GM18526 (cell line): ENCODE data around the gene CYP4F3.

ENCODE experiments used
- POLR2A ChIP-seq: IDR thresholded peaks from 3 replicates; pipeline ENCODE4 v1.6.1; 2011; ENCODE audit not compliant: insufficient read length; ENCODE audit errors: extremely low read depth

The CYP4F3 gene

DNA sequence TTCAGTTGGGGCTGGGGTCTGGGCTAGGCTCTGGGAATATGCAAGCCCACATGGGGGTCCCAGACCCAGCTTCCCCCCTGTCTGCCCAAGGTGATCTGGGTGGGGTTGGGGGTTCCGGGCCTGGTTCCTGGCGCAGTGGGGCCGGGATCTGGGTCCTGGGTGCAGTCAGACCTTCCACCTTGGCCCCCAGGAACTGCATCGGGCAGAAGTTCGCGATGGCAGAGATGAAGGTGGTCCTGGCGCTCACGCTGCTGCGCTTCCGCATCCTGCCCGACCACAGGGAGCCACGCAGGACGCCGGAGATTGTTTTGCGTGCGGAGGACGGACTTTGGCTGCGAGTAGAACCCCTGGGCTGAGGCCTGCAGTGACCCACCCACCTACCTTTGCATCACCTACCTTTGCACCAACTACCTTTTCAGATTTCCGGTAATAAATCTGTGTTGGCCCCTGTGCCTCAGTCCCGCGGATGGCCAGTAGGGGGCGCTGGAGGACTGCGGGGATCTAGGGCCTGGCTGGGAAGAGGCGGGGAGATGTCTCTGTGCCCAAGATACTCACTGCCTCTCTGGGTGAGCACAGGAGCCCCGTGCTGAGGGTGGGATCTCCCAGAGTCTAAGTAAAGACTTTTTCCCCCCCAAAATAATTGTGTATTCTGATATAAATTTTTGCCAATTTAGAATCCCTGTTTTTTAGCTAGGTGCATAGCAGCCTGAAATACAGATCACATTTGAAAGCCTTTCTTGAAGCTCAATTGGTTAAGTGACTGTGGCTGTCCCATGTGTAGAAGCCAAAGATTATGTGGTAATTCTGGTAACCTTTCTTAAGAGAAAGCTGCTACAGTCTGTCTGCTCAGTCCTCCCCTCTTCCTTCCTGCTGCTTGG is 11.5 kb upstream of the CYP4F3 start:
- no peak for TF ChIP-seq POLR2A

DNA sequence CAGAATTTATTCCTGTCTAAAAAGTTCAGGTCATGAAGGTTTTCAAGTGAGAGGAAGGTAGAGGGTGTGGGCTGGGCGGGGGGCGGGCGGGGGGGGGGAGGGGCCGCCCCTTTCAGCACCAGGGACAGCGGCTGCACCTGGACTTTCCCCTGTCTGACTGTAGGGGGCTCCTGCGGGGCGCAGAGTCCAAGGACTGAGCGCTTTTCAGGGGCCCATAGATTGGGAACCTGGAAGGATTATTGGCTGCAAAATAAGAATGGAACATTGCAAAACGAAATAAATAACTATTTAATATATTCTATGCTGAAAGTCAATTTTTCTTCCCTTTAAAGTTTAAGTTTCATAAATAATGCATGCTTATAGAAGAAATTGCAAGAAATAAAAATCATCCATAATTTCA is 8.9 kb upstream of the CYP4F3 start:
- TF ChIP-seq POLR2A: no peak

- no peak for TF ChIP-seq POLR2A
These were observed 7.4 kb upstream of the CYP4F3 start for GRCh38 chr19:15633082-15633835.

- TF ChIP-seq POLR2A: no peak
These were observed 6.6 kb upstream of the CYP4F3 start for GRCh38 chr19:15634105-15634504.

DNA sequence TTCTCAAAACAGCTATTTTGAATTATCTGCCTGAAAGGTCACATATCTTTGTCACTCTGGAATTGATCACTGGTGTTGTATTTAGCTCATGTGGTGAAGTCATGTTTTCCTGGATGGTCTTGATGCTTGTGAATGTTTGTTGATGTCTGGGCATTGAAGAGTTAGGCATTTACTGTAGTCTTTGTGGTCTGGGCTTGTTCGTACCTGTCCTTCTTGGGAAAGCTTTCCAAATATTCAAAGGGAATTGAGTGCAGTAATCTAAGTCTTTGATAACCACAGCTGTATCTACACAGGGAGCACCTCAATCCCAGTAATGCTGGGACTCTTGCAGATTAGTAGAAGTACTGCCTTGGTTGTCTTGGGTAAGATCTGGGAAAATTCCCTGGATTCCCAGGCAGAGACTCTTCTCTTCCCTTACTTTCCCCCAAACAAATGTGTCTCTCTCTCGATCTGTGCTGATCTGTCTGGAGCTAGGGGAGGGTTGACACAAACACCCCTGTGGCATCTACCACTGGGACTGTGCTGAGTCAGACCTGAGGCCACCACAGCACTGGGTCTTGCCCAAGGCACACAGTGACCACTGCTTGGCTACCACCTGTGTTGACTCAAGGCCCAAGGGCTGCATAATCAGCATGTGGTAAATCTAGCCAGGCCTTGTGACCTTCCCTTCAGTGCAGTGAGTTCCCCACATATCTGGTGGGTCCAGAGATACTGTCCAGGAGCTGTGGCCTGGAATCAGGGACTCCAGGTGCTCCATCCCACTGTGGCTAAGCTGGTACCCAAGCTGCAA is 5.5 kb upstream of the CYP4F3 start:
- TF ChIP-seq POLR2A: no peak

GRCh38 chr19:15636026-15636425 is 4.7 kb upstream of the CYP4F3 start:
- no peak for TF ChIP-seq POLR2A

DNA sequence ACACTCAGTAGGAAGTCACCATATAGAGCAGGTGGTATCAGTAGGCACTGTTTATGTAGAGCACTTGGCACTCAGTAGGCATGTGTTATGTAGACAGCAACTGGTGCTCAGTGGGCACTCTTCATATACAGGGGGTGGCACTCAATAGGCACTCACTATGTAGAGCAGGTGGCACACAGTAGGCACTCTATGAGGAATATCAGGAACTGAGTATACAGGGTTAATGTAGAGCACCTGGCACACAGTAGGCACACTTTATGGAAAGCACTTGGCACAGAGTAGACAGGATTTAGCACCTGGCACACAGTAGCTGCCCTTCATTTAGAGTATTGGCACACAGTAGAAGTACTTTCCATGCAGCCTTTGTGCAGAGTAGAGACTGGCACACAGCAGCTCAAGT is 1.1 kb upstream of the CYP4F3 start:
- no peak for TF ChIP-seq POLR2A

GRCh38 chr19:15640904-15641597 is 354 bp downstream of the CYP4F3 start:
- no peak for TF ChIP-seq POLR2A

- no peak for TF ChIP-seq POLR2A
These were observed 1.3 kb downstream of the CYP4F3 start for GRCh38 chr19:15641901-15642491.

DNA sequence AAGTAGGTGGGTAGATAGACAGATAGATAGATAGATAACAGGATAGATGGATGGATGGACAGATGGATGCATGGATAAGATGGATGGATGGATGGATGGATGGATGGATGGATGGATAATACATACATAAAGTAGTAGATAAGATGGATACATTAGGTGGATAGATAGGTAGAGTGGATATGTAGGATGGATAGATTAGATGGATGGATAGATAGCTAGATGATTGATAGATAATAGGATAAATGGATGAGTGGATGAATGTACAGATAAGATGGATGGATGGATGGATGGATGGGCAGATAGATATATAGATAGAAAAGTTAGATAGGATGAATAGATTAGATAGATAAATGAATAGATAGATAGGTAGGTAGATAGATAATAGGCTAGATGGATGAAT is 2.1 kb downstream of the CYP4F3 start:
- no peak for TF ChIP-seq POLR2A

GRCh38 chr19:15643387-15643786 is 2.7 kb downstream of the CYP4F3 start:
- no peak for TF ChIP-seq POLR2A

DNA sequence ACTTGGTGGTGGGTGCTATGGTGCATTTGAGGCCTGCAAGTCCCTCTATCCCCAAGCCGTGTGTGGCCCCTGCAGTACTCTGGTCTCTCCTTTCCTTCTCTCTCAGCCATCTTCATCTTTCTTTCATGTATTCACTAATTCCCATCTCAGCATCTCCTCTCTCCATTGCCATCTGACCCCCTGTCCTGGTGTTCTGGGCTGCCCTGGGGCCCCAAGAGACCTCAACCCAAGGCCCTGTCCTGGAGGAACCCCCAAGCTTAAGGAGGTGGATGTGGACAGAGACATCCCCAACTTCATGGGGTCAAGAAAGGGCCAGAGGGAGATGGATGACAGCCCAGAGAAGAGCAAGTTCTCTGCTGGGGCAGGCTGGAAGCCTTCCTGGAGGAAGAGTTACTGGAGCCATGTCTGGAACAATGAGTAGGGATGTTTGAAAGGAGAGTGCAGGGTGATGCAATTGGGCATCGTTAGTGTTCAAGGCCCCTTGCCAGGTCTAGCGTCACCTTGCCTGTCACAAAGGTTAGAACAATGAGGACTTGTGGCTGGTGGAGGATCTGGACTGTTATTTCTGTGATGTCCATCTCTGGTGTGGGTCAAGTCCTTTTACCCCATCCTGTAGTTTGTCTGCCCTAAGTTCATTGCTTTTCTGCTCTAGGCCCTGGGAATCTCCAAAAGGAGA is 3.5 kb downstream of the CYP4F3 start:
- no peak for TF ChIP-seq POLR2A

DNA sequence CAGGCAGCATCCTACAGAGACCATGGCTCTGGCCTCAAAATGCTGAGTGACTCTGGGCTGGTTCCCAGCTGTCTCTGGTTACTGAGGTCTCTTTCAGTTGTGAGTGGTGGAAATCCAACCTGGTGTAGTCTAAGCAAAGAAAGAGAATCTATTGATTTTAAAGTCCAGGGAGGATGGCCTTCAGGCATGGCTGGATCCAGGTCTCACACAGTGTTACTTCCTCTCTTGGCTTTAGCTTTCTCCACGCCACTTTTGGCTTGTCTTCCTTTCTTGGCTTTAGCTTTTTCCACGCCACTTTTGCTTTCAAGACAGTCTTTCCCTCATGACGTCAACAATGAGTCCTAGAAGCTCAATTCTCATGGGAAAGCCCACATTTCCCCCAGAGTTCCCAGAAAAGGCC is 4.1 kb downstream of the CYP4F3 start:
- no peak for TF ChIP-seq POLR2A

GRCh38 chr19:15649526-15649925 is 8.8 kb downstream of the CYP4F3 start:
- no peak for TF ChIP-seq POLR2A

GRCh38 chr19:15651791-15652190 is 11.1 kb downstream of the CYP4F3 start:
- TF ChIP-seq POLR2A: no peak
